Fibroblast of peridontal ligament (primary cell): Measurements from ENCODE around the gene MAP2K5.

Experiments
- DNase-seq: peaks from one replicate; pipeline ENCODE4 v3.0.0-alpha.2; 2010; ENCODE audit errors: extremely low read depth

Gene MAP2K5

GRCh38 chr15:67542420-67543347 lies at the start of gene MAP2K5:
TSS of gene MAP2K5 (plus strand) at chr15:67542703. CDS start at chr15:67543336, 633 bp downstream.
- peak; percentile 65 for DNase-seq

GRCh38 chr15:67495585-67495984 lies 46.9 kb upstream of the MAP2K5 start:
- no peak for DNase-seq

GRCh38 chr15:67501177-67501835 lies 41.2 kb upstream of the MAP2K5 start:
- DNase-seq = peak; percentile 68

GRCh38 chr15:67501836-67502461 lies 40.6 kb upstream of the MAP2K5 start:
- DNase-seq = no peak

DNA sequence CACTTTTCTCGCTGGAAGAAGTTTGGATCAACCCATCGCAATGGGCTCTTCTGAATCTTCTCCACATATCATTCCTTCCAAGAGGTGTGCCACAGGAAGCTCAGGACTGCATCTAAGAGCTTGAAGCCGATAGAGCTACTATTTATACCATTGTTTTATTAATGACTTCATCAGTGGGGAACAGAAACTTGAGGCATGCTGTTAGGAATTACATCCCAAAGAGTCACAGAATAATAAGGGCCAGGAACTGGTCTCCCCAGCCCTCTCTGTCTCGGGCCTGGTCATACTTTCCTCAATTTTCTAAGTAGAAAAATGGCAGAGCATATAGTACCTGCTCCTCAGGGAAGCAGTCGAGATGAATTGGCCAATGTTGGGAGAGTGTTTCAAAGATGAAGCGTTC lies 38.4 kb upstream of the MAP2K5 start:
- DNase-seq = no peak

DNA sequence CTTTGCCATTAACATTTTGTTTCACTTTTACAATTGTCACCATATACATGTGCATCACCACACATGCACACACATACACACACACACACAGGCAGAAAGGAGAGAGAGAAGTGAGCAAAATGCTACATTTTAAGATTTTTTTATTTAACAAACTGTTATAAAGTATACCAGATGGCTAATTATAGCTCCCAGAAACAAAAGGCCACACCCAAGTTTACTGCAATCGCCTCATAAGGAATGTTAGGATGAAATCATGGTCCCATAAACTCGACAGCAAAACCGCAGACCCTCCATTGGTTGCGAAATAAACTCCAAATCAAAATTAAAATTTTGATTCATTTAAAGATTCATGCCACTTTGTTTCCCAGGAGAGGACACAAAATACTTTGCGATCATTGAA lies 37.7 kb upstream of the MAP2K5 start:
- peak; percentile 69 for DNase-seq

- no peak for DNase-seq
Observed at GRCh38 chr15:67505675-67506572, 36.6 kb upstream of the MAP2K5 start.

GRCh38 chr15:67506775-67507747 lies 35.4 kb upstream of the MAP2K5 start:
- peak; percentile 69 for DNase-seq

GRCh38 chr15:67508407-67508806 lies 34.1 kb upstream of the MAP2K5 start:
- DNase-seq = peak; percentile 26

DNA sequence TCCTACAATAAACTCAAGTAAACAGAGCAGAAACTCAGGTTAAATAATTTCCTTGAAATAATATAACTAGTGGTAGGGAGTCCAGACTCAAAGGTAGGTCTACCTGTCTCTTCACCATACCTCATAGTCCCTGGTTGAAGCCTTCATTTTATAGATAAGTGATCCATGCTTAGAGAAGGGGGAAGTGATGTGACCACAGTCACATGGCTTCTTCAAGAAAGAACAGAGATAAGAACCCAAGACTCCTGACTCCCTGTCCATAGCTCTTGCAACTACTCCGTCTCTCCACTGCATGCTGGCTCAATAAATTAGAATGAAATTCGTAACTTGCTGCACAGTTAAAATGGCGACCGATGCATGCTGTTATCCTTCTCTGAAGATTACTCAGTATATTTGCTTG lies 32.6 kb upstream of the MAP2K5 start:
- DNase-seq = no peak

DNA sequence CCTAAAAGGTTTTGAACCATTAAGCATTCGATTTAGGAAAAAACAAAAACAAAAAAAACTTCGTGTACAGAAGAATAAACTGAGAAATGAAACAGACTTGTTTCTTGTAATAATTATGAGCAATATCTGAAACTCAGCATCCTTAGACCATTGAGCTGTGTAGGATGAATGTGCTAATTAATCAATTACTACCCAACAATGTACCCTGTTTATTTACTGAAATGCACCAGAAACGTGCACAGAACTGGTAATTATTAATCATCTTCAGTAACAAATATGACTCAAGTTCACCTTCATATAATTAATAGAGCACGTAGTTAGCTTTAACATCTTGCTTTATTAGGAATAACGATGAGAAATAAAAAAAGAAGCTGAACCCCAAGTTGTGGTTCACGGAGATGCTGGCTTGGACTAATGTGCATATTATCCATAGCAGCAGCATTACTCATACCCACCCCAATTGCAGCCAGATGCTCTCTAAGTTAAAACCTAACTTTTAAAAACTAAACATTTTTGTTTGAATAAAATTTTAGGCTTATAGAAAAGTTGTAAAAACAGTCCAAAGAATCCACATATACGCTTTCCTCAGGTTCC lies 31.8 kb upstream of the MAP2K5 start:
- peak; percentile 76 for DNase-seq

- DNase-seq = no peak
Observed at GRCh38 chr15:67511606-67512005, 30.9 kb upstream of the MAP2K5 start.

DNA sequence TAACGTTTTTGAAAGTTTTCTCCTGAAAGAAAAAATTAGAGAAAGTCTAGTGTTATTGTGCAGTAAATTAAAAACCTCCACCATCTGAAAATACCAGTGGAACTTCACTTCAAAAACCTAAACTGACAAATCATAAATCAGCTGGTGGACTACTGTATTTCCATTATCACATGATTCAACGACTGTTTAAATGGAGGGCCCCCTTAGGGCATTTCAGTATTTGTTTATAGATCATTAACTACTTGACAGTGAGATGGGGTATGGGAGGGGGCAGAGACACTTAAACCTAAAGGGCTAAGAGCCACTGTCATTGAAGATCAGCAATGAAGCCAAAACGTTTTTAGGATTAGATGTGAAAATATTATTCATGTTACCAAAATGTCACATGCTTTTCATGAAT lies 30.4 kb upstream of the MAP2K5 start:
- DNase-seq = no peak

DNA sequence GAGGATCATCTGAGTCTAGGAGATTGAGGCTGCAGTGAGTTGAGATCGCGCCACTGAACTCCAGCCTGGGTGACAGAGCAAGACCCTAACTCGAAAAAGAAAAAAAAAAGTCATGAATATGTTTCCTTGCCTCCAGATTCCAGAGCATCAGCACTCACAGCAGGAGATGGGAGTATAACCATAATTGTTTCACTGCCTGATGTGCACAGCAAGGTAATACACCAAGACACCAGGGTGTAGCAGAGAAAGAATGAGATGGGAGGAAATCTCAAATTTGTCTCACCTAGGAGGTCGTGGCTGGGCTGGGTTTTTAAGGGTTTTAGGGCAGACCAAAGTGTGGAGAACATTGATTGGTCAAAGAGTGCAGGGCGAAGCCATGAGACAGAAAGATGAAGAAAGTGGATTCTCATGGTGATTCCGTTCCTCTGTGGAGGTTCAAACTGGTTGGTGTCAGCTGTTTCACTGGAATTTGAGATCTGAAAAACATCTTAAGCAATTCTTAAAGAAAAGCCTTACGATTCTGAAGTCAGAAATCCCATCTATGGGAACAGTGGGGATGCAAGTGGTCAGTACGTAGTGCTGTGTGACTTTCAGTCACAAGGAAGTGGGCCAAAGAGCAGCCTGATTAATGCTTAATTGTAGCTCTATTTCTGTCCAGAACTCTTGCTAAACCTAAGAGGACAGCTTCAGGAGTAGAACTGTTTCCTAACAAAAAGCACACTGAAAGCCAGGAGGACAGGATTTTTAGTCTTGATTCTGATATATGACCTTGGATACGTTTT lies 29.4 kb upstream of the MAP2K5 start:
- no peak for DNase-seq

GRCh38 chr15:67515090-67515489 lies 27.4 kb upstream of the MAP2K5 start:
- no peak for DNase-seq

GRCh38 chr15:67515557-67515956 lies 26.9 kb upstream of the MAP2K5 start:
- no peak for DNase-seq

- DNase-seq = peak; percentile 52
Observed at GRCh38 chr15:67520321-67521028, 22.0 kb upstream of the MAP2K5 start.

- peak; percentile 67 for DNase-seq
Observed at GRCh38 chr15:67521029-67521782, 21.3 kb upstream of the MAP2K5 start, which contains the start of gene C15orf61. TSS of gene C15orf61 (plus strand) at chr15:67521131. CDS start at chr15:67521249, 118 bp downstream.
